ENCODE data around the gene ZNF622. TPM values are rescaled to one million over a fixed set of nuclear protein-coding genes. Genes with fewer than 3 reads are reported as not detected.
A peak's percentile ranks its signal among the peaks of the same experiment; 100 is the strongest.
"Not testable (repeated sequence)": the region's sequence is repeated elsewhere in the genome, so short reads cannot be mapped to it uniquely, and the experiment has no call there.

ZNF622 gene
- total RNA-seq, 1 experiment from 2014 or later = 40.1 TPM

DNA sequence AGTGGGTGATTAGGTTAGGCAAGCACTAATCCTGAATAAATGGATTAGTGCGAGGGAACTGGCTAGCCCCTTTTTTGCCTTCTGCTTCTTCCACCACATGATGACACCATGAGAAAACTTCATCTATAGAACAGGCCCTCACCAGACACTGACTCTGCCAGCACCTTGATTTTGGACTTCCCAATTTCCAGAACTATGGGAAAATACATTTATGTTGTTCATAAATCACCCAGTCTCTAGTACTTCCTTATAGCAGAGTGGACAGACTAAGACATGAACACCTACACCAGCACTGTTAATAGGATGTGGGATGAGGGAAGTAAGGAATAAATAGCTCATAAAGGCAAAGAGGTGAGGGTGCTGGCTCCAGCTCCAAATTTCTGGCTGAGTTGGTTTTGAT lies 1.4 kb downstream of the ZNF622 start:
- Histone ChIP-seq H3K36me3 (replicated peaks; ENCODE audit: control insufficient read depth, insufficient read depth, low read length) (peaks cover 15% of the 10 kb centered on the region), H3K27me3 (ENCODE audit: control insufficient read depth, insufficient read depth, low read length) (no peaks in the 10 kb centered on the region)
- no peak for DNase-seq

DNA sequence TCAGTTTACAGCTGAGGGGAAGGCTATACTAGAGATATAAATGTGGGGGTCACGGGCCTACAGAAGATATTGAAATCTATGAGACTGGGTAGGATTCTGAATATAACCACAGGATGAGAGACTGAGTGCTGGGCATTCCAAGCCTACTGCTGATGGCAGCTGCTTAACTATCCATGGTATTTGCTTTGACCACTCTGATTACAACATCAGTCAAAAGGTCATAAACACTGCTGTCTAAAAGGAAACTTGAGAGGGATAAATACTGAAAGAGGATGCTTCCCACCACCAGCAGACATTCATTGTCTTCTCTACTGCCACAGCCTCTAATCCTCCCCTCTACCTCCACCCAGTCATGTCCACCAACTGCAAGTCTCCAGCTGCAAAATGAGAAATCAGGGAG lies 3.8 kb downstream of the ZNF622 start:
- H3K36me3 ChIP-seq (replicated peaks; ENCODE audit: control insufficient read depth, insufficient read depth, low read length) = peaks cover 18% of the 10 kb centered on the region
- no peak overlapping the region for H3K4me3 ChIP-seq (ENCODE audit: insufficient read depth, low read depth, low read length)
- H3K27me3 ChIP-seq (ENCODE audit: control insufficient read depth, insufficient read depth, low read length) = no peaks in the 10 kb centered on the region
- no peak for DNase-seq

More for the DNA sequence above, 1.4 kb downstream of the ZNF622 start:
- H3K4me3 ChIP-seq (ENCODE audit: insufficient read depth, low read depth, low read length) = peak overlapping the region; percentile 89

DNA sequence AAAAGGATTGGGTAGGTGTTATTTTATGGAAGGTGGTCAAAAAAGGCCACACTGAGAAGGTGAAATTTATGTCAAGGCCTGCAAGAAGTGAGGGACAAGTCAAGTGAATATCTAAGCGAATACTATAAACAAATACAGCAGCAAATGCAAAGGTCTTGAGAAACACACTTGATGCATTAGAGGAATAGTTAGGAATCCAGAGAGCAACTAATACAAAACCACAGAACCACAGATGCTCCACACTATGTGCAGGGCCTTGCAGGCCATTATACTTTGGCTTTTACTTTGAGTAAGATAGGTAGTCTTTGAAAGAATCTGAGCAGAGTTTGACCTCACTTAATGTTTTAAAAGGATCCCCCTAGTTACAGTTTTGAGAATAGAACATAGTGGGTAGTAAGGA lies 4.6 kb downstream of the ZNF622 start:
- Histone ChIP-seq H3K36me3 (replicated peaks; ENCODE audit: control insufficient read depth, insufficient read depth, low read length) (peaks cover 18% of the 10 kb centered on the region), H3K27me3 (ENCODE audit: control insufficient read depth, insufficient read depth, low read length) (no peaks in the 10 kb centered on the region), H3K4me3 (ENCODE audit: insufficient read depth, low read depth, low read length) (no peak overlapping the region)
- DNase-seq = no peak

DNA sequence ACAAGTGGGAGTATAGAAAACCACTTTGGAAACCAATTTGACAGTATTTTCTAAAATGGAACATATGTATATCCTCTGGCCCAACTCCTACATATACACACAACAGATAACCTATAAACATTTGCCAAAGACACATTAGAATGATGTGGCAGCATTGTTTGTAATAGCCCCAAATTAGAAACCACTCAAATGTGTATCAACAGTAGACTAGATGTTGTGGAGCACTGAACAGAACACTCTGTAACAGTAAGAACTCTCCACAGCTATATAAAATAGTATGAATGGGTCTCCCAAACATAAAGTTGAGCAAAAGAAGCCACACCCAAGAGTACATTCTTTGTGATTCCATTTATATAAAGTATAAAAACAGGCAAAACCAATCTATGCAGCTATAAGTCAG lies 6.1 kb downstream of the ZNF622 start:
- peaks cover 18% of the 10 kb centered on the region for H3K36me3 ChIP-seq (replicated peaks; ENCODE audit: control insufficient read depth, insufficient read depth, low read length)

DNA sequence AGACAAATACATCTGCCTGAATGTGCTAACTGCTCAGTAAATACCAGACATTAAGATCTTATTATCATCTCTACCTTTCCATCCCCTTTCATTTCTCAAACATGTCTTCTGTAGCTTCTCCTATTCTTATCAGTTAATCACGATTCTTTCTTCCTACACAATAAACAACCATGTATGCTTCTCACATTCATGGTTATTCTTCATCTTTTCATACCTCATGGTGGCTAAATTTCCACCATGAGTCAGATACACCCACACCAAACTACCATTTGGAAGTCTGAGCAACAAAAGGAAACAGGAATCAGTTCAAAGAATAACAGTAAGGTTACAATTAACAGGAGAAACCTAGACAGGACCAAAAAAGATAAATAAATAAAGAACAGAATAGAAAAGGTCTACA lies 7.7 kb downstream of the ZNF622 start:
- DNase-seq = no peak
- Histone ChIP-seq H3K36me3 (replicated peaks; ENCODE audit: control insufficient read depth, insufficient read depth, low read length) (peaks cover 16% of the 10 kb centered on the region), H3K27me3 (ENCODE audit: control insufficient read depth, insufficient read depth, low read length) (no peaks in the 10 kb centered on the region), H3K4me3 (ENCODE audit: insufficient read depth, low read depth, low read length) (no peak overlapping the region)

More for the DNA sequence above, 6.1 kb downstream of the ZNF622 start:
- no peak for DNase-seq
- H3K4me3 ChIP-seq (ENCODE audit: insufficient read depth, low read depth, low read length) = no peak overlapping the region
- H3K27me3 ChIP-seq (ENCODE audit: control insufficient read depth, insufficient read depth, low read length) = no peaks in the 10 kb centered on the region

DNA sequence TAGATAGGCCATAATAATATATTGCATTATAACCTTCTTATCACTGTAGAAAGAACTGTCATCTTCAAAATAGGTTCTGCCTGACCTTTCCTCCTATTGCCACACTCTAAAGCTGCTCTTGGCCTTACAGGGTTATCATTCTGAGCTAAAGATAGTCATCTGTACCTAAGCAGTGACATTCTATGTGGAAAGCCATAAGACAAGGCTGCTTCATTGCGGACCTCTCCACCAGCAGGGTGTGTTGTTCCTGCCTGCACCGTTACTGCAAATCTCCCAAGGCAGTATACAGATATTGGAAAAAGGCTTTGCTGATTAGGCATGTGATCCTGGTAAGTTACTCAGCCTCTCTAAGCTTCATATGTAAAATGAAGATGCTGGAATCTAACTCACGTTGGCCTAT lies 8.1 kb downstream of the ZNF622 start:
- Histone ChIP-seq H3K27me3 (ENCODE audit: control insufficient read depth, insufficient read depth, low read length) (no peaks in the 10 kb centered on the region), H3K4me3 (ENCODE audit: insufficient read depth, low read depth, low read length) (no peak overlapping the region), H3K36me3 (replicated peaks; ENCODE audit: control insufficient read depth, insufficient read depth, low read length) (peaks cover 12% of the 10 kb centered on the region)
- no peak for DNase-seq

DNA sequence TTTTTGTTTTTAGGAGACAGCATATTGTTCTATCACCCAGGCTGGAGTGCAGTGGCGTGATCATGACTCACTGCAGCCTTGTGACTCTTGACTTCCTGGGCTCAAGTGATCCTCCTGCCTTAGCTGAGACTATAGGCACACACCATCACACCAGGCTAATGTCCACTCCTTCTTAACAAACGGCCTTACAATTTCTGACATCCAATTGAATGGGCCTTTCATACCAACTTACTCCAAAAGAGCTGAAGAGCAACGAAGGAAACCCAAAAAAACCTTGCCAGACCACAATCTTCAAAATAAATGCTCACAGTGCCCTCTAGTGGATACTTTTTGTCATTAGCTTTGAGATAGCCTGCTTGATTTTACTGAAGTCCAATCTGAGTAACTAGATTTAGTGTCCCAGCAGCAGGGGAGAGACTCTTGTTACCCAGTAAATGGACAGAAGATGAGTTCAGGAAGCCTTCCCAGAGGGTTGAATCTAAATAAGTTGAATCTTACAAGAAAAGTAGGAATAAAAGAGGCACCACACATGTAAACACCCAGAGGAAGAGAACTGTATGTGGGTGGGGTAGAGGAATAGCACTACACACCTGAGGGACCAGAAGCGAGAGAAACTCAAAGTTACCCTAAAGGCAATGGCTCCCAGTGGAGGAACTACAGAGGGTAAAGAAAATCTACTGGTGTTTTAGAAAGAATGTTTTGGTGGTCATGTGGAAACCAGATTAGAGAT lies 9.3 kb downstream of the ZNF622 start:
- H3K36me3 ChIP-seq (replicated peaks; ENCODE audit: control insufficient read depth, insufficient read depth, low read length) = peaks cover 8% of the 10 kb centered on the region
- DNase-seq = peak; percentile 51
- H3K27me3 ChIP-seq (ENCODE audit: control insufficient read depth, insufficient read depth, low read length) = no peaks in the 10 kb centered on the region
- no peak overlapping the region for H3K4me3 ChIP-seq (ENCODE audit: insufficient read depth, low read depth, low read length)

DNA sequence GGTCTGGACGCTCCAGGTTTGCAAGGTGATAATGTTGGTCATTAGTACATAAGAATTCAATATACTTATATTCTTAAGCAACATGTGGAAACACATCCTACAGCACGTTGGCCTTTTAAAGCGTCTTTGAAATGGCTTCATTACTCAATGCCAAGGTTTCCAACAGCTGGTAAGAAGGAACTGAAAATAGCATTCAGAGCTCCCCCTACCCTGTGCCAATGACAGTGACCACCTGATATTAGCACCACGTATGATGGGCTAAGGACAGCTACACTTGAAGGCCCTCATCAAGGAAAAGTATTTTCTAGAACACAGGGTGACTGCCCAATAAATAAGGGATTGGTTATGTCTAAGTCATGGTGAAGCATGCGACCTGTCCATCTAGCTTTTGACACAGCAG lies 9.9 kb downstream of the ZNF622 start:
- H3K36me3 ChIP-seq (replicated peaks; ENCODE audit: control insufficient read depth, insufficient read depth, low read length) = peaks cover 8% of the 10 kb centered on the region
- no peak for DNase-seq
- no peaks in the 10 kb centered on the region for H3K27me3 ChIP-seq (ENCODE audit: control insufficient read depth, insufficient read depth, low read length)
- H3K4me3 ChIP-seq (ENCODE audit: insufficient read depth, low read depth, low read length) = no peak overlapping the region

DNA sequence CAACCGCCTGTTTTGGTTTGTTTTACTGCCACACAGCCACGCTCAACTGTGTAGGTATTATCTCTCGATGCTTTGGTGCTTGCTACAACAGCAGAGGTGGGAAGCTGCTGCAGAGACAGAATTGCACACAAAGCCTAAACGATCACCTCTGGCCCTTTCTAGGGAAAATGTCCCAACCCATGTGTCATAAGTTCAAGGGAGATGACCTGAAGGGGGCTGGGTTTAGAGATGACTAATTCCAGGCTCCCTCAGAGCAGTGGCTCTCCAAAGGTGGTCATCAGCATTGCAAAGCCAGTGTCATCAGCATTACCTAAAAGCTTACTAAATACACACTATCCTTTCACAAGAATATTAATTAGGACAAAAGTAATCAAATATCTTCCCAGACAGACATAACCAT lies 10.9 kb downstream of the ZNF622 start:
- Histone ChIP-seq H3K4me3 (ENCODE audit: insufficient read depth, low read depth, low read length) (no peak overlapping the region), H3K36me3 (replicated peaks; ENCODE audit: control insufficient read depth, insufficient read depth, low read length) (peaks cover 9% of the 10 kb centered on the region), H3K27me3 (ENCODE audit: control insufficient read depth, insufficient read depth, low read length) (no peaks in the 10 kb centered on the region)
- DNase-seq = no peak

DNA sequence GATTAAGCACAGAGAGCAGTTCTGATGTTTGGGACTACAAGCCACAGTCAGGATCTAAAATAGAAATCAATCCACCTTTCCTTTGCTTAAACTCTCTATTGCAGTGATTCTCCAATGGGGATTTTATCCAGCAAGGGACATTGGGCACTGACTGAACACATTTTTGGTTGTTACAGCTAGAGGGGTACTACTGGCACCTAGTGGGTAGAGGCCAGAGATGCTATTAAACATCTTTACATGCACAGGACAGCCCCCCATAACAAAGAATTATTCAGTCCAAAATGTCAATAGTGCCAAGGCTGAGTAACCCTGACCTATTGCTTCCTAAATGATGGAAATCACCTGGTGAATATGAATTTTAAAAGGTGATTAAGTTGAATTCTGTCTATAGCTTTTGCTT lies 12.0 kb downstream of the ZNF622 start:
- peaks cover 10% of the 10 kb centered on the region for H3K36me3 ChIP-seq (replicated peaks; ENCODE audit: control insufficient read depth, insufficient read depth, low read length)
- H3K4me3 ChIP-seq (ENCODE audit: insufficient read depth, low read depth, low read length) = no peak overlapping the region
- no peaks in the 10 kb centered on the region for H3K27me3 ChIP-seq (ENCODE audit: control insufficient read depth, insufficient read depth, low read length)
- no peak for DNase-seq

DNA sequence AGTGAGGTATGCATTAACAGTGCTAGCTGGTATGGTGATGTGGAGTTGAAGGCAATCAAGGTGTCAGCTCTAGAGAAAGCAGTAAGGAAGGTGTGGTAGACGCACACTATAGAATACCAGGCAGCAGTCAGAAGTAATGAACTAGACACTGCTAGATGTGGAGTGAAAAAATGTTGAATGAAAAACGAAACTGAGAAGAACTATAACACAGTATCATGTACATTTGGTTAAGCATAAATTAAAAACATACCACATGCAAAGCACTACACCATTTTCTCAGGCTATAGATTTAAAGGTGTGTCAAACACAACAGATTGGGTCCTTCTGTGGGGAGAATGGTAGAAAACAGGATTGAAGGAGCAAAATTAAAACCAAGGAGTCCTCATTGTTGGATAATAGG lies 15.4 kb downstream of the ZNF622 start:
- no peak overlapping the region for H3K4me3 ChIP-seq (ENCODE audit: insufficient read depth, low read depth, low read length)
- H3K27me3 ChIP-seq (ENCODE audit: control insufficient read depth, insufficient read depth, low read length) = no peaks in the 10 kb centered on the region
- H3K36me3 ChIP-seq (replicated peaks; ENCODE audit: control insufficient read depth, insufficient read depth, low read length) = peaks cover 8% of the 10 kb centered on the region
- DNase-seq = no peak

DNA sequence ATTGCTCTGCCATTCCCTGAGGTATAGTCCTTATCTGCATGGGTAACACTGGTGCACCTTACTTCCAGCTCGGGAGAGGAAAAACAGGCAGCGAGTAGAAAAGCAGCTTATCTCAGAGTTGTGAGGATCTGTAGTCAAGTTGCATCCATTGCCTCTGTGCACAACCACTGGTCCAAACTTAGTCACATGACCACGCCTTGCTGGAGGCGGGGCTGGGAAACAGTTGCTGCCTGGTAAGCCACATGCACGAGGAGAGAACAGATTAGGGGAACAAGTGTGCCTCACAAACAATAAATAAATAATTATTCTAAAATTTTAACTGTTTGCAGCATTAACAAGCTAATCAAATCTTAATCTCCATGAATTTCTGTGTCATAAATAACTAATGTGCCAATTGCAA lies 18.6 kb downstream of the ZNF622 start:
- Histone ChIP-seq H3K27me3 (ENCODE audit: control insufficient read depth, insufficient read depth, low read length) (no peaks in the 10 kb centered on the region), H3K36me3 (replicated peaks; ENCODE audit: control insufficient read depth, insufficient read depth, low read length) (peaks cover 8% of the 10 kb centered on the region), H3K4me3 (ENCODE audit: insufficient read depth, low read depth, low read length) (no peak overlapping the region)
- DNase-seq = no peak

DNA sequence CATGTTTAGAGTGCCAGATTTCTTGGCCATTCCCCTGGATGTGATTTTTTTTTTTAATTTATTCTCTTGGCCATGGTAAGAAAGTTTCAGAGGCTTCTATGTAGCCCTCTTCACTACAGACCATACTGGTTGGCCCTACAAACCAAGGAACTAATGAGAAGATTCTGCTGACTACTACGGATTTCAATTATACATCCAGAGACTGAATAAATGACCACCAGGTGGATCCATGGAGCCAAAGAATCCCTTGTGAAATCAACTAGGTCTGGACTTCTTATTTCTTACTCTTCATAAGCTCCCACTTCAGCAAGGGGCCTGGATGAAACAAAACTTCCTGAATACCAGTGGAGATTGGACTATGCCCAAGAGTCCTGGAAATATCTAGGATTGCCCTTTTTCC lies 27.6 kb downstream of the ZNF622 start:
- no peak overlapping the region for H3K4me3 ChIP-seq (ENCODE audit: insufficient read depth, low read depth, low read length)
- H3K36me3 ChIP-seq (replicated peaks; ENCODE audit: control insufficient read depth, insufficient read depth, low read length) = no peaks in the 10 kb centered on the region
- no peaks in the 10 kb centered on the region for H3K27me3 ChIP-seq (ENCODE audit: control insufficient read depth, insufficient read depth, low read length)
- DNase-seq = peak; percentile 48

DNA sequence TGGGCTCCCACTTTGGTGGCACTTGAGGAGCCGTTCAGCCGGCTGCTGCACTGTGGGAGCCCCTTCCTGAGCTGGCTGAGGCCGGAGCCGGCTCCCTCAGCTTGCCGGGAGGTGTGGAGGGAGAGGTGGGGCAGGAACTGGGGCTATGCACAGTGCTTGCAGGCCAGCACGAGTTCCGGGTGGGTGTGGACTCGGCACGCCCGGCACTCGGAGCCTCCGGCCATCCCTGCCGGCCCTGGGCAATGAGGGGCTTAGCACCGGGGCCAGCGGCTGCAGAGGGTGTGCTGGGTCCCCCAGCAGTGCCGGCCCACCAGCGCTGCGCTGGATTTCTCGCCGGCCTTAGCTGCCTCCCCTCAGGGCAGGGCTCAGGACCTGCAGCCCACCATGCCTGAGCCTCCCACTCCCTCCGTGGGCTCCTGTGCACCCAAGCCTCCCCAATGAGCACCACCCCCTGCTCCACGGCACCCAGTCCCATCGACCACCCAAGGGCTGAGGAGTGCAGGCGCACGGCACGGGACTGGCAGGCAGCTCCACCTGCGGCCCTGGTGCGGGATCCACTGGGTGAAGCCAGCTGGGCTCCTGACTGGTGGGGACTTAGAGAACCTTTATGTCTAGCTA lies 29.4 kb downstream of the ZNF622 start:
- H3K4me3 ChIP-seq (ENCODE audit: insufficient read depth, low read depth, low read length); H3K36me3 ChIP-seq (replicated peaks; ENCODE audit: control insufficient read depth, insufficient read depth, low read length); H3K27me3 ChIP-seq (ENCODE audit: control insufficient read depth, insufficient read depth, low read length); DNase-seq: not testable (repeated sequence)

DNA sequence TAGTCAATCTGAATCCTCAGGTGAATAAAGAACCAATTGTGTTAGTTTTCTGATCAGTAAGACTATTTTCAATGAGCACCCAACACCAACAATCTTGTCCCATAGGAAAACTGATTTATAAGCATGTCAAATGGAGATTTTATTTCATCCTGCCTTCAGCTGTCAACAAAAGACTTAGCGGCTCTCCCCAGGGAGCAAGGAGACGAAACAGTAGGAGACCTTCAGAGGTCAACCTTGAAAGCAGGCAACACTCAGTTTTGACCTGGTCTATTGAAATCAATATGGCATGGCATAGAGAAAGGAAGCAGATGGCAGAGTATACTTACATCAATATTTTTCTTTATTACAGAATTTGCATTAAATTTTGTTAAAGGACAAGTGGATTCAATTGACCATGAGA lies 34.1 kb downstream of the ZNF622 start:
- Histone ChIP-seq H3K27me3 (ENCODE audit: control insufficient read depth, insufficient read depth, low read length) (no peaks in the 10 kb centered on the region), H3K36me3 (replicated peaks; ENCODE audit: control insufficient read depth, insufficient read depth, low read length) (no peaks in the 10 kb centered on the region), H3K4me3 (ENCODE audit: insufficient read depth, low read depth, low read length) (no peak overlapping the region)
- peak; percentile 47 for DNase-seq
